GM12878 (cell line): ENCODE measurements around the gene SSBP3. TPM values are rescaled to one million over a fixed set of nuclear protein-coding genes. Genes with fewer than 3 reads are reported as not detected.

Source experiments
- ATAC-seq: fragments of 200-7000 bp; cut with Tn5 transposase; 3 replicates; pipeline ENCODE4 v1.9.1; 2020; ENCODE audit warnings: mild to moderate bottlenecking, moderate library complexity
- BruUV-seq: library from RNA; stranded (reverse); fragments of 400-500 nt; replicated peaks from 2 replicates; lab custom pipeline; 2021; lab: Mats Ljungman, UMichigan
- CTCF ChIA-PET: fragments of 300-600 bp; sonication (Branson Sonifier 250); formaldehyde crosslinking; extraction: SDS; loops from one replicate; lab custom pipeline; 2021; ENCODE audit warnings: inconsistent platforms; lab: Yijun Ruan, JAX
- POLR2A ChIA-PET: fragments of 350-600 bp; formaldehyde crosslinking; extraction: SDS; loops from one replicate; lab custom pipeline; 2021; ENCODE audit warnings: inconsistent platforms; lab: Charles Lee
- RAD21 ChIA-PET: fragments of 300-600 bp; sonication (Branson Sonifier 250); formaldehyde crosslinking; loops from one replicate; lab custom pipeline; 2023; ENCODE audit warnings: antibody characterized with exemption; ENCODE audit not compliant: unreplicated experiment; lab: Charles Lee
- SMC1A ChIA-PET: fragments of 300-600 bp; sonication (Branson Sonifier 250); formaldehyde crosslinking; loops from one replicate; lab custom pipeline; 2023; ENCODE audit not compliant: unreplicated experiment, uncharacterized antibody; lab: Charles Lee
- DNase-seq: peaks from one replicate; pipeline ENCODE4 v3.0.0-alpha.2; 2011; ENCODE audit warnings: low read depth, low spot score
- FAIRE-seq: peaks from 3 replicates; lab custom pipeline; 2011; peaks lifted over from hg19 to GRCh38; lab: Jason Lieb, UNC
- H2AFZ ChIP-seq: 2 replicates; pipeline ENCODE4 v1.6.0; 2011; ENCODE audit warnings: low read depth, low read length, control low read depth; ENCODE audit not compliant: control insufficient read depth
- H3K27ac ChIP-seq: 2 replicates; pipeline ENCODE4 v1.5.1; 2011; ENCODE audit warnings: control low read depth; ENCODE audit not compliant: control insufficient read depth, insufficient read depth
- H3K27me3 ChIP-seq, 2 experiments: replicated peaks in 1 of 2; 2 replicates each; pipeline versions ENCODE4 v1.6.0 to v1.6.1; 2011; ENCODE audit warnings: low read length in 1 of 2; ENCODE audit not compliant: control insufficient read depth in 2 of 2, insufficient read depth in 2 of 2
- H3K36me3 ChIP-seq, 2 experiments: 2 replicates each; pipeline ENCODE4 v1.5.1; 2011; ENCODE audit warnings: low read length in 1 of 2; ENCODE audit not compliant: control insufficient read depth in 2 of 2, insufficient read depth in 2 of 2
- H3K4me1 ChIP-seq: 2 replicates; pipeline ENCODE4 v1.6.1; 2011; ENCODE audit warnings: mild to moderate bottlenecking, low read length, moderate library complexity, mixed read lengths; ENCODE audit not compliant: control insufficient read depth, insufficient read depth
- H3K4me2 ChIP-seq: 2 replicates; pipeline ENCODE4 v1.6.0; 2011; ENCODE audit warnings: control low read depth; ENCODE audit not compliant: control insufficient read depth, insufficient read depth
- H3K4me3 ChIP-seq: fragments of 200-600 bp; sonication (generic); 2 replicates; pipeline ENCODE4 v1.5.1; 2016
- H3K79me2 ChIP-seq: 2 replicates; pipeline ENCODE4 v1.6.0; 2011; ENCODE audit warnings: low read length; ENCODE audit not compliant: control insufficient read depth, insufficient read depth
- H3K9ac ChIP-seq: 2 replicates; pipeline ENCODE4 v1.8.0; 2011; ENCODE audit warnings: low read length, control low read depth, mixed read lengths; ENCODE audit not compliant: control insufficient read depth, insufficient read depth
- H3K9me3 ChIP-seq: replicated peaks from 3 replicates; pipeline ENCODE4 v1.5.1; 2011; ENCODE audit warnings: mild to moderate bottlenecking, low read length; ENCODE audit not compliant: control insufficient read depth, insufficient read depth
- H4K20me1 ChIP-seq: 2 replicates; pipeline ENCODE4 v1.6.0; 2011; ENCODE audit not compliant: control insufficient read depth, insufficient read depth
- BCL11A ChIP-seq: IDR thresholded peaks from 2 replicates; pipeline ENCODE4 v1.6.1; 2011; ENCODE audit warnings: low read depth, low read length
- E2F8 ChIP-seq: fragments of 450-650 bp; IDR thresholded peaks from 2 replicates; pipeline ENCODE4 v1.6.1; 2018; ENCODE audit warnings: mild to moderate bottlenecking, low read depth, moderate library complexity; ENCODE audit not compliant: partially characterized antibody
- GATAD2B ChIP-seq: fragments of 450-650 bp; conservative IDR thresholded peaks from 2 replicates; pipeline ENCODE4 v1.6.1; 2017; ENCODE audit warnings: low read depth, mild to moderate bottlenecking, moderate library complexity
- IKZF1 ChIP-seq: fragments of 450-650 bp; conservative IDR thresholded peaks from 2 replicates; pipeline ENCODE4 v1.6.1; 2017; ENCODE audit warnings: antibody characterized with exemption, mild to moderate bottlenecking
- IRF4 ChIP-seq: IDR thresholded peaks from 2 replicates; pipeline ENCODE4 v1.6.1; 2011; ENCODE audit warnings: low read depth, low read length
- MEF2A ChIP-seq: IDR thresholded peaks from 2 replicates; pipeline ENCODE4 v1.6.1; 2011; ENCODE audit warnings: low read depth, mild to moderate bottlenecking, low read length, moderate library complexity; ENCODE audit not compliant: insufficient read depth
- NR2C2 ChIP-seq: IDR thresholded peaks from 2 replicates; pipeline ENCODE4 v1.6.1; 2011; ENCODE audit warnings: borderline replicate concordance, low read depth; ENCODE audit not compliant: control insufficient read depth, insufficient read length
- RFX5 ChIP-seq: IDR thresholded peaks from 2 replicates; pipeline ENCODE4 v1.6.1; 2011; ENCODE audit warnings: low read depth, low read length, improper control_type of control experiment
- SMC3 ChIP-seq: IDR thresholded peaks from 2 replicates; pipeline ENCODE4 v1.6.1; 2011; ENCODE audit warnings: low read length, improper control_type of control experiment, borderline replicate concordance
- SUPT20H ChIP-seq: IDR thresholded peaks from 2 replicates; pipeline ENCODE4 v1.6.1; 2011; ENCODE audit warnings: low read depth, mild to moderate bottlenecking, low read length, moderate library complexity, borderline replicate concordance; ENCODE audit not compliant: control insufficient read depth
- SUZ12 ChIP-seq: fragments of 200-600 bp; sonication (generic); IDR thresholded peaks from one replicate; pipeline ENCODE4 v1.6.1; 2018; ENCODE audit warnings: antibody characterized with exemption, mild to moderate bottlenecking; ENCODE audit not compliant: unreplicated experiment
- WGBS: methylation state at CpG from one replicate; pipeline ENCODE4 v1.1.6; 2016; ENCODE audit warnings: low lambda C conversion rate; ENCODE audit not compliant: insufficient replicate concordance, insufficient coverage; ENCODE audit errors: missing lambda C conversion rate; 5-methylcytosine and 5-hydroxymethylcytosine counted together
- in situ Hi-C: fragments of 300-500 bp; cut with MboI; formaldehyde crosslinking; loops from 9 replicates; pipeline ENCODE4 v1.14.3; 2018; ENCODE audit warnings: mixed read lengths
- intact Hi-C: fragments of 100-400 bp; cut with micrococcal nuclease; formaldehyde crosslinking; loops from one replicate; pipeline ENCODE4 v1.14.2; 2022; ENCODE audit not compliant: unreplicated experiment
- polyA plus RNA-seq, 11 experiments: library from polyadenylated mRNA; depleted of rRNA in 4 of 11; unstranded in 6 of 11; stranded (reverse) in 5 of 11; fragments of >200 nt; fragmentation: Nextera tagmentation in 4 of 11; fragmentation: Illumina TruSeq in 1 of 11; extraction: Ambion mirVana in 4 of 11; extraction: Trizol in 1 of 11; gene quantifications; 1 replicate in 1 of 11; 2 replicates in 10 of 11; pipeline versions ENCODE4 v1.2.1 to v1.2.3, GENCODE V29; 2011 to 2016; ENCODE audit warnings: inconsistent platforms in 2 of 11, missing spikeins in 2 of 11, low read depth in 1 of 11
- total RNA-seq, 4 experiments: library from RNA; depleted of rRNA in 3 of 4; stranded (reverse); fragments of >200 nt in 3 of 4; fragmentation: Illumina TruSeq in 1 of 4; extraction: Trizol in 1 of 4; gene quantifications; 2 replicates each; pipeline versions ENCODE4 v1.2.1 to v1.2.3, GENCODE V29; 2013 to 2021
- TF ChIP-seq, protein P1 (sequence below): fragments of 450-650 bp; IDR thresholded peaks from 2 replicates; pipeline ENCODE4 v1.6.1; 2018; ENCODE audit warnings: borderline replicate concordance, mild to moderate bottlenecking; ENCODE audit not compliant: partially characterized antibody
- TF ChIP-seq, protein P2 (sequence below): IDR thresholded peaks from 2 replicates; pipeline ENCODE4 v1.6.1; 2012; ENCODE audit warnings: low read depth, low read length, improper control_type of control experiment
- TF ChIP-seq, protein P3 (sequence below): IDR thresholded peaks from 2 replicates; pipeline ENCODE4 v1.6.1; 2011; ENCODE audit warnings: borderline replicate concordance, low read depth, mild to moderate bottlenecking, moderate library complexity, low read length; ENCODE audit not compliant: insufficient read depth, poor library complexity, severe bottlenecking

Gene SSBP3
- total and polyA plus RNA-seq, 10 of the 15 experiments (the other 5 are each of a cell fraction or from before 2014, with no cell fraction given) = 4.1 to 51.7 (median 17.1) TPM

DNA sequence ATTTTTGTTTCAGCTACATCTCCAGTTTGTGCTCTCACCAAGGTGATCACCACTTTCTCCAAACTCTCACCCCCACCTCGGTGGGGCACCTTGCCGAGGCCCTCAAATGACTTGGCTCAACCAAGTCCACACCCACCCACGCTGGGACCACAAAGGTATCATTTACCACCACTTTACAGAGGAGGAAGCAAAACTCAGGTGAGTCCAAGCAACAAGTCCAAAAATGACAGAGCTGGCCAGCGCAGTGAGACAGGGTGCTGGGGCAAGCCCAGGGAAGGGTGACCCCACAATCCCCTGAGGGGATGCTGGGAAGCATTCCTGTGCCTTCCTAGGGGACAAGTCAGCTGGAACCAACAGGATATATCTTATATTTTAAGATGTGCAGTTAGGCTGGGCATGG, 24.7 kb downstream of the SSBP3 start:
- H3K4me2 ChIP-seq = peak overlapping the region; percentile 41; the same call in 1 of the 2 replicates
- no peaks in the 10 kb centered on the region for H4K20me1 ChIP-seq
- peak overlapping the region; percentile 13 for H3K27ac ChIP-seq
- H3K36me3 ChIP-seq = peaks cover 0 to 2% of the 10 kb centered on the region in 2 experiments; a peak in 3 of 4 replicates
- in situ Hi-C loops (no loop called here), intact Hi-C loops (no loop called here)
- H3K9ac ChIP-seq = no peak overlapping the region
- no peak overlapping the region for H3K4me3 ChIP-seq
- no peaks in the 10 kb centered on the region for H3K9me3 ChIP-seq
- BruUV-seq = no TSS peak
- no peaks in the 10 kb centered on the region for H3K27me3 ChIP-seq
- WGBS = 4% methylated on average over 4 of the region's 4 CpGs
- ATAC-seq = peak; percentile 29
- H2AFZ ChIP-seq = no peak overlapping the region
- ChIA-PET RAD21 (interaction anchor here (0.7 to 1.1 kb wide), 3 partner anchors 11 to 26 kb away, joined by 3 to 4 read pairs (median 4); partner anchors contain the start of gene SSBP3), SMC1A (interaction anchor here (1.0 to 1.3 kb wide), 3 partner anchors 11 to 23 kb away, joined by 3 read pairs; no protein-coding TSS in a partner anchor), CTCF (interaction anchor here (0.7 to 1.2 kb wide), 2 partner anchors 15 to 25 kb away, joined by 3 read pairs; no protein-coding TSS in a partner anchor), POLR2A (interaction anchor here (0.7 to 2.4 kb wide), 3 partner anchors 18 to 48 kb away, joined by 3 to 7 read pairs (median 6); partner anchors contain the start of gene SSBP3)
- peaks cover 25% of the 10 kb centered on the region for H3K79me2 ChIP-seq
- H3K4me1 ChIP-seq = peaks cover 48% of the 10 kb centered on the region
- FAIRE-seq = peak; percentile 88
- DNase-seq = no peak
- TF ChIP-seq, protein P1, sequence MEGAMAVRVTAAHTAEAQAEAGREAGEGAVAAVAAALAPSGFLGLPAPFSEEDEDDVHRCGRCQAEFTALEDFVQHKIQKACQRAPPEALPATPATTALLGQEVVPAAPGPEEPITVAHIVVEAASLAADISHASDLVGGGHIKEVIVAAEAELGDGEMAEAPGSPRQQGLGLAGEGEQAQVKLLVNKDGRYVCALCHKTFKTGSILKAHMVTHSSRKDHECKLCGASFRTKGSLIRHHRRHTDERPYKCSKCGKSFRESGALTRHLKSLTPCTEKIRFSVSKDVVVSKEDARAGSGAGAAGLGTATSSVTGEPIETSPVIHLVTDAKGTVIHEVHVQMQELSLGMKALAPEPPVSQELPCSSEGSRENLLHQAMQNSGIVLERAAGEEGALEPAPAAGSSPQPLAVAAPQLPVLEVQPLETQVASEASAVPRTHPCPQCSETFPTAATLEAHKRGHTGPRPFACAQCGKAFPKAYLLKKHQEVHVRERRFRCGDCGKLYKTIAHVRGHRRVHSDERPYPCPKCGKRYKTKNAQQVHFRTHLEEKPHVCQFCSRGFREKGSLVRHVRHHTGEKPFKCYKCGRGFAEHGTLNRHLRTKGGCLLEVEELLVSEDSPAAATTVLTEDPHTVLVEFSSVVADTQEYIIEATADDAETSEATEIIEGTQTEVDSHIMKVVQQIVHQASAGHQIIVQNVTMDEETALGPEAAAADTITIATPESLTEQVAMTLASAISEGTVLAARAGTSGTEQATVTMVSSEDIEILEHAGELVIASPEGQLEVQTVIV = no peak
- TF ChIP-seq BCL11A (no peak), MEF2A (no peak), IKZF1 (peak; percentile 45; the same call in 1 of the 2 replicates), E2F8 (no peak), IRF4 (no peak), SUPT20H (no peak), NR2C2 (no peak), RFX5 (no peak), GATAD2B (peak; percentile 31; the same call in 1 of the 2 replicates), SUZ12 (no peak), SMC3 (no peak)
- TF ChIP-seq, protein P2, sequence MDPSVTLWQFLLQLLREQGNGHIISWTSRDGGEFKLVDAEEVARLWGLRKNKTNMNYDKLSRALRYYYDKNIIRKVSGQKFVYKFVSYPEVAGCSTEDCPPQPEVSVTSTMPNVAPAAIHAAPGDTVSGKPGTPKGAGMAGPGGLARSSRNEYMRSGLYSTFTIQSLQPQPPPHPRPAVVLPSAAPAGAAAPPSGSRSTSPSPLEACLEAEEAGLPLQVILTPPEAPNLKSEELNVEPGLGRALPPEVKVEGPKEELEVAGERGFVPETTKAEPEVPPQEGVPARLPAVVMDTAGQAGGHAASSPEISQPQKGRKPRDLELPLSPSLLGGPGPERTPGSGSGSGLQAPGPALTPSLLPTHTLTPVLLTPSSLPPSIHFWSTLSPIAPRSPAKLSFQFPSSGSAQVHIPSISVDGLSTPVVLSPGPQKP = no peak
- TF ChIP-seq, protein P3, sequence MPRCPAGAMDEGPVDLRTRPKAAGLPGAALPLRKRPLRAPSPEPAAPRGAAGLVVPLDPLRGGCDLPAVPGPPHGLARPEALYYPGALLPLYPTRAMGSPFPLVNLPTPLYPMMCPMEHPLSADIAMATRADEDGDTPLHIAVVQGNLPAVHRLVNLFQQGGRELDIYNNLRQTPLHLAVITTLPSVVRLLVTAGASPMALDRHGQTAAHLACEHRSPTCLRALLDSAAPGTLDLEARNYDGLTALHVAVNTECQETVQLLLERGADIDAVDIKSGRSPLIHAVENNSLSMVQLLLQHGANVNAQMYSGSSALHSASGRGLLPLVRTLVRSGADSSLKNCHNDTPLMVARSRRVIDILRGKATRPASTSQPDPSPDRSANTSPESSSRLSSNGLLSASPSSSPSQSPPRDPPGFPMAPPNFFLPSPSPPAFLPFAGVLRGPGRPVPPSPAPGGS = no peak
